Naive B cell (primary cell): ENCODE results near the gene FAM3D. TPM values are rescaled to one million over a fixed set of nuclear protein-coding genes. Genes with fewer than 3 reads are reported as not detected.
"Not testable (repeated sequence)": the region's sequence is repeated elsewhere in the genome, so short reads cannot be mapped to it uniquely, and the experiment has no call there.

ENCODE experiments used
- ATAC-seq, 2 donors: fragments of 150-1000 bp; cut with Tn5 transposase; 2 replicates each; pipeline ENCODE4 v1.10.0; 2021; ENCODE audit warnings: low read depth in 2 of 2, mild to moderate bottlenecking in 2 of 2, moderate library complexity in 2 of 2
- DNase-seq: peaks from one replicate; pipeline ENCODE4 v3.0.0; 2022
- H3K27ac Mint-ChIP-seq, 6 donors: one replicate each; pipeline ENCODE4 v1.8.0; 2020 to 2022; ENCODE audit warnings: mild to moderate bottlenecking in 6 of 6, mixed read lengths in 6 of 6, moderate library complexity in 5 of 6, inconsistent platforms in 2 of 6
- H3K27me3 Mint-ChIP-seq, 3 donors: one replicate each; pipeline ENCODE4 v1.8.0; 2021 to 2022; ENCODE audit warnings: mixed read lengths in 3 of 3, mild to moderate bottlenecking in 1 of 3
- H3K36me3 Mint-ChIP-seq, 2 donors: one replicate each; pipeline ENCODE4 v1.8.0; 2020 to 2022; ENCODE audit warnings: mixed read lengths in 2 of 2, inconsistent platforms in 1 of 2, mild to moderate bottlenecking in 1 of 2
- H3K4me1 Mint-ChIP-seq, 3 donors: one replicate each; pipeline ENCODE4 v1.8.0; 2020 to 2022; ENCODE audit warnings: mixed read lengths in 3 of 3, inconsistent platforms in 1 of 3, mild to moderate bottlenecking in 1 of 3, moderate library complexity in 1 of 3
- H3K4me3 Mint-ChIP-seq, 8 donors: one replicate each; pipeline ENCODE4 v1.8.0; 2020 to 2022; ENCODE audit warnings: mild to moderate bottlenecking in 8 of 8, mixed read lengths in 8 of 8, moderate library complexity in 8 of 8, inconsistent platforms in 2 of 8
- H3K9me3 Mint-ChIP-seq, 7 donors: one replicate each; pipeline ENCODE4 v1.8.0; 2020 to 2022; ENCODE audit warnings: mixed read lengths in 7 of 7, mild to moderate bottlenecking in 5 of 7, inconsistent platforms in 2 of 7, moderate library complexity in 1 of 7
- polyA plus RNA-seq, 6 donors: library from polyadenylated mRNA; unstranded; fragments of 300-500 nt; fragmentation: Illumina TruSeq; gene quantifications; one replicate each; pipeline ENCODE4 v1.2.3, GENCODE V29; 2021; ENCODE audit warnings: low read depth in 6 of 6

FAM3D gene
- polyA plus RNA-seq, 6 donors from 2014 or later: not detected

DNA sequence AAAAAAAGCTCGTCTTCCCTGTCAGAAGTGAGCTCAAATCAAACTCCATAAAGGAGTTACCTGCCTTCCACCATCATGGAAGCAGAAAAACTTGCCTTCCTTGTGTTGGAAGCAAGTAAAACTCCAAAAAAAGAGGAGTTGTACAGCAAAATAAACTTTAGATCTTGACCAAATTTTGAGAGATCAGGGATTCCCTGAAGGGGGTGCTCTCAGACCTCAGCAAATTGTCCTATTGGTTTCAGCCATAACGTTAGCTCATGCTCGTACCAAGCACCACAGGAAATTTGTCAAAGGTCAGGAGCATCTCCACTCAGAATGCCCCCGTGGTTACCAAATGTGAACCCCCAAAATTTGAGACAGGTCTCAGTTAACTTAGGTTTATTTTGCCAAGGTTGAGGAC lies 28.7 kb upstream of the FAM3D start:
- H3K27me3 Mint-ChIP-seq, DNase-seq, ATAC-seq, H3K36me3 Mint-ChIP-seq, H3K4me1 Mint-ChIP-seq, H3K4me3 Mint-ChIP-seq, H3K27ac Mint-ChIP-seq: not testable (repeated sequence)
- H3K9me3 Mint-ChIP-seq: peaks cover 0 to 26% (median 6%) of the 10 kb centered on the region in 7 donors

GRCh38 chr3:58693940-58694850 lies 27.6 kb upstream of the FAM3D start:
- ATAC-seq (no peak), DNase-seq (no peak)
- H3K27ac Mint-ChIP-seq: peak overlapping the region in 1 of 6 donors; percentile 9
- H3K4me1 Mint-ChIP-seq: no peaks in the 10 kb centered on the region
- H3K4me3 Mint-ChIP-seq: peak overlapping the region in 2 of 8 donors; percentile 17 to 29
- peaks cover 5 to 32% (median 12%) of the 10 kb centered on the region in 7 donors for H3K9me3 Mint-ChIP-seq
- H3K36me3 Mint-ChIP-seq: no peaks in the 10 kb centered on the region
- peaks cover 0 to 10% (median 4%) of the 10 kb centered on the region in 3 donors for H3K27me3 Mint-ChIP-seq

DNA sequence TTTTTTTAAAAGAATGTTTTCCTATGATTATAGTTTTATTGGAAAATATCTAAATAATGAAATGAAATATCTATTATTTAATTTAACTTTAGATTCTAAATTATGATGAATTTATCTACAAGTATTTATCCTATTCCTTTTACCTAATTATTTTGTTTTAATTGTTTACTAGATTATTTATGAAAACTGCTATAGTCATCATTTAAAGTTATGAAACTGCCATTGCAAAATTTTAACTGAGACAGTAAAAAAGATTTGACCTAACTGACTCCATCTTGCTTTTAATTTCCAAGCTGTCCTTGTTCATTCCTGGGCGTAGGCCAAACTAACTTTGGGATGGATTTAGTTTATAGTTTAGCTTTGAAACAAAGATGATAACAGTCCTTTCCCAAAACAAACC lies 25.9 kb upstream of the FAM3D start:
- ATAC-seq (no peak), DNase-seq (no peak)
- peaks cover 5 to 32% (median 12%) of the 10 kb centered on the region in 7 donors for H3K9me3 Mint-ChIP-seq
- no peaks in the 10 kb centered on the region for H3K4me1 Mint-ChIP-seq
- no peak overlapping the region for H3K27ac Mint-ChIP-seq
- no peaks in the 10 kb centered on the region for H3K36me3 Mint-ChIP-seq
- no peak overlapping the region for H3K4me3 Mint-ChIP-seq
- peaks cover 6 to 19% (median 9%) of the 10 kb centered on the region in 3 donors for H3K27me3 Mint-ChIP-seq

DNA sequence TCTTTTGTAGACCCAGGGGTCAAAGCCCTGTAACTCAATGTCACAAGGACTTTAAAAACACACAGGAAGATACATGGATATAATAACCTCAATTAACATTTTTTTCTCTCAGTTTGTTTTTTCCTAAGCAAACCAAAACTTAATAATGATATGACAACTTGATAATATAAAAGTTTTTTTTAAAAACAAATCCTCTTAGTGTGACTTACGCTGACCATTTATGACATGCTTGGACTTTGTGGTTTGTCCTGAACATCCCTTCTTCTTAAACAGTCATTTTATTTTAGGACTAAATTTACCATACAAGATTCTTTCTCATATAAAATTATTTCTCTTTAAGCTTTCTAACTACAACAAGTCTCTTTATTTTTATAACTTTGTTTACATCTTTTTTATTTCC lies 25.4 kb upstream of the FAM3D start:
- Mint-ChIP-seq H3K4me1 (no peaks in the 10 kb centered on the region), H3K36me3 (no peaks in the 10 kb centered on the region), H3K9me3 (peaks cover 5 to 32% (median 12%) of the 10 kb centered on the region in 7 donors), H3K4me3 (no peak overlapping the region), H3K27me3 (peaks cover 6 to 19% (median 9%) of the 10 kb centered on the region in 3 donors), H3K27ac (no peak overlapping the region)
- ATAC-seq (no peak), DNase-seq (no peak)

- no peaks in the 10 kb centered on the region for H3K36me3 Mint-ChIP-seq
- H3K27ac Mint-ChIP-seq: no peak overlapping the region
- no peak for DNase-seq
- peaks cover 6 to 19% (median 9%) of the 10 kb centered on the region in 3 donors for H3K27me3 Mint-ChIP-seq
- peaks cover 5 to 32% (median 12%) of the 10 kb centered on the region in 7 donors for H3K9me3 Mint-ChIP-seq
- ATAC-seq: no peak
- H3K4me1 Mint-ChIP-seq: no peaks in the 10 kb centered on the region
- H3K4me3 Mint-ChIP-seq: no peak overlapping the region
Observed at GRCh38 chr3:58690490-58690889, 23.9 kb upstream of the FAM3D start.

GRCh38 chr3:58688574-58688973 lies 22.0 kb upstream of the FAM3D start:
- DNase-seq (no peak), ATAC-seq (no peak)
- Mint-ChIP-seq H3K27ac (no peak overlapping the region), H3K27me3 (peaks cover 6 to 19% (median 9%) of the 10 kb centered on the region in 3 donors), H3K4me3 (no peak overlapping the region), H3K9me3 (peaks cover 5 to 32% (median 12%) of the 10 kb centered on the region in 7 donors), H3K36me3 (no peaks in the 10 kb centered on the region), H3K4me1 (no peaks in the 10 kb centered on the region)

DNA sequence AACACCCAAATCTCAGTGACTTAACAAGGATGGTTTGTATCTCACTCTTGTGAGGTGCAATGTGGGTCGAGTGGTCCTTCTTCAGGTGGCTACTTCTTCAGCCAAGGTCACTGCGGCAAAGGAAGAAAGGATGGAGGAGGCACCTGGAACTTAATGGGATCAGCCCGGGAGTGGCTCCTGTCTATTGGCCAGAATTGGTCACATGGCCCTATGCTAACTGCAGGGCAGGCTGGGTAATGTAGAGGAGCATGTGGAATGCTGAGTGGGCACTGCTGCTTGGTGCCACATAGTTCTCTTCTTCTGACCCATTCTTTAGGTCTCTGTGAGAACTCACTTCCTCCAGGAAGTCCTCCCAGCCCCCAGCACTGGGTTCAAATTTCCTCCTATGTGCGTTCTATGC lies 20.3 kb upstream of the FAM3D start:
- DNase-seq (no peak), ATAC-seq (no peak)
- Mint-ChIP-seq H3K9me3 (peaks cover 2 to 23% (median 10%) of the 10 kb centered on the region in 7 donors), H3K27ac (no peak overlapping the region), H3K36me3 (no peaks in the 10 kb centered on the region), H3K27me3 (peaks cover 6 to 19% (median 9%) of the 10 kb centered on the region in 3 donors), H3K4me1 (no peaks in the 10 kb centered on the region), H3K4me3 (no peak overlapping the region)

- Mint-ChIP-seq H3K27ac (no peak overlapping the region), H3K4me1 (no peaks in the 10 kb centered on the region), H3K9me3 (peaks cover 2 to 14% (median 5%) of the 10 kb centered on the region in 7 donors), H3K27me3 (peaks cover 6 to 27% (median 11%) of the 10 kb centered on the region in 3 donors), H3K4me3 (no peak overlapping the region), H3K36me3 (no peaks in the 10 kb centered on the region)
- ATAC-seq (no peak), DNase-seq (no peak)
Observed at GRCh38 chr3:58685641-58686040, 19.1 kb upstream of the FAM3D start.

DNA sequence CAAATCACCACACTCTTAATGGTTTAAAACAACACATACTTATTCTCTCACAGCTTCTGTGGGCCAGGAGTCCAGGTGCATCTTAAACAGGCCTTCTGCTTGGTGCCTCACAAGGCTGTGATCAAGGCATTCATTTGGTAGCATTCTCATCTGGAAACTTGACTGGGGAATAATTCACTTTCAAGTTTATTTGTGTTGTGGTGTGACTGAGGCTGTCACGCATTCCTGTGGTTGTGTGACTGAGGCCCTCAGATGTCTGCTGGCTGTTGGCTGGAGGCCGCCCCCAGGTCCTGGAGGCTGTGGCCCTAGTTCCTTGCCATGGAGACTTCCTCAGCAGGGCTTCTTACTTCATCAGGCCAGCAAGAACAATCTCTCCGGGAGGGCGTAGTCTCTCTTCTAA lies 16.9 kb upstream of the FAM3D start:
- no peak overlapping the region for H3K4me3 Mint-ChIP-seq
- no peak for ATAC-seq

GRCh38 chr3:58683001-58683458 lies 16.5 kb upstream of the FAM3D start:
- DNase-seq: no peak
- Mint-ChIP-seq H3K27me3 (peaks cover 0 to 11% (median 4%) of the 10 kb centered on the region in 3 donors), H3K9me3 (peaks cover 0 to 3% (median 0%) of the 10 kb centered on the region in 7 donors), H3K4me3 (no peak overlapping the region), H3K4me1 (peaks cover 0 to 5% (median 0%) of the 10 kb centered on the region in 3 donors), H3K27ac (no peak overlapping the region), H3K36me3 (no peaks in the 10 kb centered on the region)
- ATAC-seq: no peak

More for the DNA sequence above, 16.9 kb upstream of the FAM3D start:
- Mint-ChIP-seq H3K27ac (no peak overlapping the region), H3K9me3 (peaks cover 0 to 3% (median 0%) of the 10 kb centered on the region in 7 donors), H3K27me3 (peaks cover 0 to 13% (median 6%) of the 10 kb centered on the region in 3 donors), H3K4me1 (peaks cover 0 to under 1% (median 0%) of the 10 kb centered on the region in 3 donors), H3K36me3 (no peaks in the 10 kb centered on the region)
- DNase-seq: no peak

GRCh38 chr3:58681863-58682262 lies 15.3 kb upstream of the FAM3D start:
- H3K27ac Mint-ChIP-seq: no peak overlapping the region

DNA sequence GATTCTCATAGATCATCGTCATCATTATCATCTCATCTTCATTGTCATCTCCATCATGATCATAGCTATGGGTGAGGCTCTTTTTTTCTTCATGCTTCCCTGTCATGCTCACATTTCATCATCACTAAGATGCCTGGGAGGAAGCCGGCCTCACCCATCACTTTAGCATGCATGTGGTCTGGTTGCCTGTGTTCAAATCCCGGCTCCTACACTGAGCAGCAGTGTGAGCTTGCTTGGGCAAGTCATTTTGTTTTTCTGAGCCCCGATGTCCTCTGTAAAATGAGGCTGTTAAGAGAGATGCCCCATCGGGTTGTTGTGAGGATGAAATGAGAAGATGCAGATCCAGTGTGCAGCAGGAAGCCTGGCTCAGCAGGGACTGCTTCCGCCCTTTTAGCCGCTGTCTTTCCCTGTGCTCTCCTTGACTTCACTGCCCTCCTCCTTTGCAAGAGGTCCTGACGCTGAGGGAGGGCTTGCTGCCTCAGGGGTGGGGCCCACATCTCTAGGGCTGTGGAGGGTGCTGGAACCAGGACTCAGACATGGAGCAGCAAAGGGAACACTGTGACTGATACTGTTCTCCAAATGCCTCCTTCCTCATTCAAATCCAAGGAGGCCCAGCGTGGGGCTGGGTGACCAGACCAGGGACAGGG lies 14.4 kb upstream of the FAM3D start:
- H3K36me3 Mint-ChIP-seq: no peaks in the 10 kb centered on the region
- H3K27ac Mint-ChIP-seq: no peak overlapping the region
- ATAC-seq (no peak), DNase-seq (no peak)
- peaks cover 0 to 19% (median 4%) of the 10 kb centered on the region in 3 donors for H3K27me3 Mint-ChIP-seq
- H3K4me1 Mint-ChIP-seq: peaks cover 0 to 5% (median 0%) of the 10 kb centered on the region in 3 donors
- H3K9me3 Mint-ChIP-seq: peaks cover 0 to 5% (median under 1%) of the 10 kb centered on the region in 7 donors
- no peak overlapping the region for H3K4me3 Mint-ChIP-seq

More at GRCh38 chr3:58681863-58682262, 15.3 kb upstream of the FAM3D start:
- Mint-ChIP-seq H3K27me3 (peaks cover 0 to 19% (median 4%) of the 10 kb centered on the region in 3 donors), H3K36me3 (no peaks in the 10 kb centered on the region), H3K4me3 (no peak overlapping the region), H3K4me1 (peaks cover 0 to 5% (median 0%) of the 10 kb centered on the region in 3 donors), H3K9me3 (peaks cover 0 to 3% (median 0%) of the 10 kb centered on the region in 7 donors)
- DNase-seq (no peak), ATAC-seq (no peak)

GRCh38 chr3:58679974-58680666 lies 13.5 kb upstream of the FAM3D start:
- no peak overlapping the region for H3K27ac Mint-ChIP-seq
- ATAC-seq (no peak), DNase-seq (no peak)
- peaks cover 0 to 13% (median 6%) of the 10 kb centered on the region in 7 donors for H3K9me3 Mint-ChIP-seq
- no peaks in the 10 kb centered on the region for H3K36me3 Mint-ChIP-seq
- H3K4me3 Mint-ChIP-seq: no peak overlapping the region
- peaks cover 0 to 5% (median 0%) of the 10 kb centered on the region in 3 donors for H3K4me1 Mint-ChIP-seq
- H3K27me3 Mint-ChIP-seq: peaks cover 0 to 19% (median 4%) of the 10 kb centered on the region in 3 donors
